ENCODE measurements around the gene CAPG. TPM values are rescaled to one million over a fixed set of nuclear protein-coding genes. Genes with fewer than 3 reads are reported as not detected.

Gene CAPG
- total RNA-seq, 1 donor from 2014 or later = 179 TPM

DNA sequence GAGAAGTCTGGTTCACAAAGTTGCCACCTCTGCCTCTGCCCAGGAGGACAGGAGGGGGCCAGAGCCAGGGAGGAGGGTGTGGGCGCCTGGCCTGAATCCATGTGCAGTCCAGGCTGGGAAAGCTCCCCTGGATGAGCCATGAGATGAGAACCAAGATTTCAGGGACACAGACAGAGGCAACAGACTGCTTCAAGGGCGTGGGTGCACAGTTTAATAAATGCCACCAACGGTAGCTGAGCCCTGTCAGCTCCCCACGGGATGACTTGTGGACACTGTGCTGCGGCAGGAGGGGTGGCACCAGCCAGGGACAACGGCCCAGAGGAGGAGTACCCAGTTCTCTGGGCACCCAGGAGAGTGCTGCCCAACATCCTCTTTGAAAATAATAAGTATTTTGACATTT lies 15.2 kb downstream of the CAPG start:
- TF ChIP-seq, protein P1, sequence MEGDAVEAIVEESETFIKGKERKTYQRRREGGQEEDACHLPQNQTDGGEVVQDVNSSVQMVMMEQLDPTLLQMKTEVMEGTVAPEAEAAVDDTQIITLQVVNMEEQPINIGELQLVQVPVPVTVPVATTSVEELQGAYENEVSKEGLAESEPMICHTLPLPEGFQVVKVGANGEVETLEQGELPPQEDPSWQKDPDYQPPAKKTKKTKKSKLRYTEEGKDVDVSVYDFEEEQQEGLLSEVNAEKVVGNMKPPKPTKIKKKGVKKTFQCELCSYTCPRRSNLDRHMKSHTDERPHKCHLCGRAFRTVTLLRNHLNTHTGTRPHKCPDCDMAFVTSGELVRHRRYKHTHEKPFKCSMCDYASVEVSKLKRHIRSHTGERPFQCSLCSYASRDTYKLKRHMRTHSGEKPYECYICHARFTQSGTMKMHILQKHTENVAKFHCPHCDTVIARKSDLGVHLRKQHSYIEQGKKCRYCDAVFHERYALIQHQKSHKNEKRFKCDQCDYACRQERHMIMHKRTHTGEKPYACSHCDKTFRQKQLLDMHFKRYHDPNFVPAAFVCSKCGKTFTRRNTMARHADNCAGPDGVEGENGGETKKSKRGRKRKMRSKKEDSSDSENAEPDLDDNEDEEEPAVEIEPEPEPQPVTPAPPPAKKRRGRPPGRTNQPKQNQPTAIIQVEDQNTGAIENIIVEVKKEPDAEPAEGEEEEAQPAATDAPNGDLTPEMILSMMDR (IDR thresholded peaks at IDR 0.05) = no peak
- Histone ChIP-seq H3K27ac (no peak overlapping the region), H3K27me3 (no peaks in the 10 kb centered on the region), H3K9me3 (no peaks in the 10 kb centered on the region), H3K4me3 (no peak overlapping the region), H3K4me1 (peaks cover 0 to 3% of the 10 kb centered on the region in 2 donors), H3K36me3 (peaks cover 21 to 42% of the 10 kb centered on the region in 2 donors)
- DNase-seq (ENCODE audit: low spot score in 2 of 2) = no peak
- intact Hi-C loops (cut with DNase I) = no loop called here

DNA sequence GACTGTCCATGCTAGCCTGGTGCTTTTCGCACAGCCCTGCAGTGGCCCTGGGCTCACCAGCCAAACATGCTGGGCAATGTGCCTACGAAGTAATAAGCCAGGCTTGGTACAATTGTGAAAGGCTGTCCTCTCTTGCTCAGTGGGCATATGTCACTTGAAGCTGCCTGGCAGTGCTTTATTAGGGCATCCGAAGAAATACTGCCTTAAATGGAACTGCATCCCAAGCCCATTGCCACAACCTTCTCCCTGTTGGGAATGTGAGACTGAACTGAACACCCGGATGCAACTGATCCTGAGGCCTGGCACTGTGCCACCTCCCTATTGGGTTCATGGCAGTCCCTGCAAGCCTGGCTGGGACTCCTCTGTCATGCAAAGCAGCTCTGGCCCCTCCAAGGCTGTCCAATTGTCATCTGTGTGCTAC lies 15.9 kb downstream of the CAPG start:
- Histone ChIP-seq H3K4me3 (no peak overlapping the region), H3K36me3 (peaks cover 28 to 45% of the 10 kb centered on the region in 2 donors), H3K27ac (peak overlapping the region in 1 of 2 donors; percentile 40), H3K9me3 (no peaks in the 10 kb centered on the region), H3K4me1 (peaks cover 0 to 3% of the 10 kb centered on the region in 2 donors), H3K27me3 (no peaks in the 10 kb centered on the region)
- TF ChIP-seq, protein P1 (IDR thresholded peaks at IDR 0.05) = no peak
- intact Hi-C loops (cut with DNase I) = no loop called here
- no peak for DNase-seq (ENCODE audit: low spot score in 2 of 2)

DNA sequence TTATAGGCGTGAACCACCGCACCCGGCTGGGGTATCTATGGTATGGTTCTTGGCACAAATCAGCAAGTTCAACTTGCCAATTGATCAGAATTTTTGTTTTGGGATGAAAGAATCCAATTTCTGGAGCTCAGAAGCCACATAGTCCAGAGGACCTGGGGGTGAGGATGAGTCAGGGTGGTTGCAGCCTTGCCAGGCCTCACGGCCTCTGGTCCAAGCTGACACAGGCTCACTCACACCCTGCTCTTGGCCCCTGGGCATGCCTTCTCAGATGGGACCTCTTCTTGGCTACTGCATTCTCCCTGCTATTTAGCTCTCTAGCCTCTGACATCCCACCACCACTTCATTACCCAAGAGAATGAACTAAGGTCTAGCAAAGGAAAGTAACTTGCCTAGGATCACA lies 16.3 kb downstream of the CAPG start:
- no peak overlapping the region for H3K4me3 ChIP-seq
- no peaks in the 10 kb centered on the region for H3K9me3 ChIP-seq
- H3K4me1 ChIP-seq = peaks cover 0 to 3% of the 10 kb centered on the region in 2 donors
- TF ChIP-seq, protein P1 (IDR thresholded peaks at IDR 0.05) = no peak
- no peaks in the 10 kb centered on the region for H3K27me3 ChIP-seq
- H3K36me3 ChIP-seq = peaks cover 30 to 44% of the 10 kb centered on the region in 2 donors
- intact Hi-C loops (cut with DNase I) = no loop called here
- peak overlapping the region in 1 of 2 donors; percentile 40 for H3K27ac ChIP-seq
- no peak for DNase-seq (ENCODE audit: low spot score in 2 of 2)

DNA sequence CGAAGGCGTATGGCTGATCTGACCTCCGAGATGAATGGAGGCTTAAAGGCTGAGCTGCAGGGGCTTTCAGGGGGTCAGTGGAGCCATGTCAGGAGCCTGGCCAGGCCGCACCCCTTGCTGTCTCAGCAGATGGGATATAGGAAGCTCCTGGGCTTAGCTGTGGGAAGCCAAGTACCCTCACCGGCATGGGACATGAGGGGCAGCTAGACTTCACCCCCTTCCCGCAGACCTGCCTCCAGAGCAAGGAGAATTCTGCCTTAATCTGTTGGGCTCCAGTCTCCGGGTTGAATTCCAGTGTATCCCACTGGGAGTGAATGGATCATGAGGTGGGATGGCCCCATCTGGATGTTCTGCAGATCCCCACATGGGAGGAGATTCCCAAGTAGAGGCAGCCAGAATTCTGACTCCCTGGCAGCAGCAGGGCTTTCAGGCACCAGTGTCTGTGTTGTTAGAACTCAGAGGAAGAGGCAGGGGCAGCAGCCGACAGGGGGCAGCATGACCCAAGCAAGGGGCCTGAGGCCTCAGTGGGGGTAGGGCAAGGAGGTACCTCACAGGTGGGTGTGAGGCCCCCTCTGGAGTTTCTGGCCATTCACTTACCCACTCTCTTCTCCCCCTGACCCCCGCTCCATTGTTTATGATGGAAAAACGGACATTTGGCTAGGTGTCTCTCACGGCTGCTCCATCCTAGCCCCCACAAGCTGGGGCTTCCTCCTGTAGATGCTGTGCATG lies 19.1 kb downstream of the CAPG start:
- intact Hi-C loops (cut with DNase I) = loop anchor here (1.0 kb wide), 1 partner anchor 161 kb away; no protein-coding TSS in a partner anchor
- Histone ChIP-seq H3K4me3 (no peak overlapping the region), H3K4me1 (no peaks in the 10 kb centered on the region), H3K9me3 (no peaks in the 10 kb centered on the region), H3K27ac (no peak overlapping the region), H3K36me3 (peaks cover 51 to 53% of the 10 kb centered on the region in 2 donors), H3K27me3 (no peaks in the 10 kb centered on the region)
- no peak for DNase-seq (ENCODE audit: low spot score in 2 of 2)
- TF ChIP-seq, protein P1 (IDR thresholded peaks at IDR 0.05) = peak; percentile 36 to 55 (median 46)

DNA sequence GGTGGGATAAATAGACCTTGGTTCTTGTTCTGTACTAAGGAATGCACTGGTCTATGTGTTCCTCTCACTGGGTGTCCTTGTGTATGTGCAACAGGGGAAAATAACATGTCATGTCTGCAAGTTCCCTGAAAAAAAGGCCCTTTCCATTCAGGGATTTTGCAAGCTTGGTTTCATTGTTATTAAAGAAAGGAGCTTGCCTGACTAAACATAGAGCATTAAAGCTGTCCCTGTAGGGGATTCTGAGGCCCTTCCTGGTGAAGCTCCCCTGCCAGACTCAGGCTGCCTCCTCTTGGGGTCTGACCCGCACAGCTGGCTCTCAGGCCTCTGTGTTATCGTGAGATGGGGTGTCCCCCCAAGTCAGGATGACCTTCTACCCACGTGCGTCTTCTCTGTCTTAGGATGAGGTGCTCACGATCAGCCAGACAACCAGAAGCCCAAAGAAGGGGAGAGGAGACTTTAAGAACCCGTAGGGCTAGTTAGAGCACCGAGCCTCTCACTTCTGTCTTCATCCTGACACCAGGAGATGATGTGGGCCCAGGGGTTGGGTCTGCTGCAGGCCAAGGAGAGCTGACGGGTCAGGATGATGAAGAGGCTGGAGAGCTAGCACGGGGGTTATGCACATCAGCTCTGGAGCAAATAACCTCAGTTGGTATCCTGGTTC lies 21.2 kb downstream of the CAPG start:
- TF ChIP-seq, protein P1 (IDR thresholded peaks at IDR 0.05) = no peak
- Histone ChIP-seq H3K9me3 (no peaks in the 10 kb centered on the region), H3K36me3 (peaks cover 47 to 64% of the 10 kb centered on the region in 2 donors), H3K27me3 (no peaks in the 10 kb centered on the region), H3K27ac (no peak overlapping the region), H3K4me3 (no peak overlapping the region), H3K4me1 (no peaks in the 10 kb centered on the region)
- DNase-seq (ENCODE audit: low spot score in 2 of 2) = no peak
- intact Hi-C loops (cut with DNase I) = no loop called here
